GM19455 (cell line): ENCODE data around the gene GTF2F1.
"Not testable (repeated sequence)": the region's sequence is repeated elsewhere in the genome, so short reads cannot be mapped to it uniquely, and the experiment has no call there.

Experiments
- ATAC-seq: cut with Tn5 transposase; IDR thresholded peaks from one replicate; pipeline ENCODE4 v1.9.1; 2021; ENCODE audit not compliant: unreplicated experiment

Gene GTF2F1

GRCh38 chr19:6418562-6418932 lies 25.6 kb upstream of the GTF2F1 start:
- ATAC-seq, result no peak

- ATAC-seq, result no peak
Observed at GRCh38 chr19:6417713-6418561, 25.0 kb upstream of the GTF2F1 start.

- ATAC-seq, result no peak
Observed at GRCh38 chr19:6416658-6417405, 23.9 kb upstream of the GTF2F1 start.

GRCh38 chr19:6415591-6416190 lies 22.7 kb upstream of the GTF2F1 start:
- ATAC-seq, result no peak

GRCh38 chr19:6414793-6415590 lies 22.0 kb upstream of the GTF2F1 start:
- ATAC-seq, result no peak

- ATAC-seq, result no peak
Observed at GRCh38 chr19:6413721-6414643, 21.0 kb upstream of the GTF2F1 start.

- no peak for ATAC-seq
Observed at GRCh38 chr19:6413291-6413690, 20.3 kb upstream of the GTF2F1 start.

GRCh38 chr19:6412447-6413091 lies 19.6 kb upstream of the GTF2F1 start:
- no peak for ATAC-seq

- ATAC-seq, result no peak
Observed at GRCh38 chr19:6412061-6412446, 19.1 kb upstream of the GTF2F1 start.

GRCh38 chr19:6409346-6409745 lies 16.4 kb upstream of the GTF2F1 start:
- no peak for ATAC-seq

- ATAC-seq, result no peak
Observed at GRCh38 chr19:6406401-6406800, 13.4 kb upstream of the GTF2F1 start.

- no peak for ATAC-seq
Observed at GRCh38 chr19:6402837-6403608, 10.1 kb upstream of the GTF2F1 start.

- no peak for ATAC-seq
Observed at GRCh38 chr19:6402058-6402457, 9.1 kb upstream of the GTF2F1 start.

GRCh38 chr19:6400062-6400944 lies 7.3 kb upstream of the GTF2F1 start:
- not testable (repeated sequence) for ATAC-seq

- ATAC-seq, result no peak
Observed at GRCh38 chr19:6396305-6396704, 3.3 kb upstream of the GTF2F1 start.

GRCh38 chr19:6394831-6395230 lies 1.9 kb upstream of the GTF2F1 start:
- ATAC-seq, result no peak

- ATAC-seq, result no peak
Observed at GRCh38 chr19:6393983-6394412, 1.0 kb upstream of the GTF2F1 start.
